HepG2 (cell line): ENCODE results near the gene TRAPPC4. TPM values are rescaled to one million over a fixed set of nuclear protein-coding genes. Genes with fewer than 3 reads are reported as not detected.

ENCODE experiments used
- ARID5B ChIP-seq: IDR thresholded peaks from 2 replicates; pipeline ENCODE4 v1.4.0; 2020; ENCODE audit warnings: mild to moderate bottlenecking, missing genetic modification reagents
- CSRNP2 ChIP-seq: sonication (generic); formaldehyde crosslinking; conservative IDR thresholded peaks from 2 replicates; pipeline ENCODE4 v1.8.0; 2022; ENCODE audit warnings: low read depth, missing genetic modification reagents
- MATR3 ChIP-seq: sonication (generic); formaldehyde crosslinking; IDR thresholded peaks from 2 replicates; pipeline ENCODE4 v1.4.0; 2020; ENCODE audit warnings: missing genetic modification reagents
- MNT ChIP-seq: fragments of 450-650 bp; IDR thresholded peaks from 2 replicates; pipeline ENCODE4 v1.6.1; 2016
- PAXIP1 ChIP-seq: sonication (generic); formaldehyde crosslinking; conservative IDR thresholded peaks from 2 replicates; pipeline ENCODE4 v1.4.0; 2020; ENCODE audit warnings: mild to moderate bottlenecking, missing genetic modification reagents, moderate library complexity
- RXRB ChIP-seq: IDR thresholded peaks from 2 replicates; pipeline ENCODE4 v1.6.1; 2016; ENCODE audit warnings: borderline replicate concordance, missing genetic modification reagents, missing compliant biosample characterization
- SNAI1 ChIP-seq: sonication (generic); formaldehyde crosslinking; IDR thresholded peaks from 2 replicates; pipeline ENCODE4 v1.5.0; 2020; ENCODE audit warnings: mild to moderate bottlenecking, missing genetic modification reagents, borderline replicate concordance
- SSRP1 ChIP-seq: IDR thresholded peaks from 2 replicates; pipeline ENCODE4 v1.6.1; 2016; ENCODE audit warnings: control low read depth
- STAT6 ChIP-seq: sonication (generic); formaldehyde crosslinking; IDR thresholded peaks from 2 replicates; pipeline ENCODE4 v1.4.0; 2020; ENCODE audit warnings: missing genetic modification reagents, mild to moderate bottlenecking, borderline replicate concordance
- TARDBP ChIP-seq: sonication (generic); formaldehyde crosslinking; IDR thresholded peaks from 2 replicates; pipeline ENCODE4 v1.8.0; 2022; ENCODE audit warnings: mild to moderate bottlenecking, missing genetic modification reagents
- TOPORS ChIP-seq: sonication (generic); formaldehyde crosslinking; IDR thresholded peaks from 2 replicates; pipeline ENCODE4 v1.8.0; 2023; ENCODE audit warnings: mild to moderate bottlenecking, missing genetic modification reagents
- ZNF747 ChIP-seq: sonication (generic); formaldehyde crosslinking; IDR thresholded peaks from 2 replicates; pipeline ENCODE4 v1.8.1; 2023; ENCODE audit warnings: missing genetic modification reagents, mild to moderate bottlenecking, borderline replicate concordance
- ZNF841 ChIP-seq: sonication (generic); formaldehyde crosslinking; IDR thresholded peaks from 2 replicates; pipeline ENCODE4 v1.8.1; 2023; ENCODE audit warnings: missing genetic modification reagents, borderline replicate concordance
- polyA plus RNA-seq, 8 experiments: library from polyadenylated mRNA; depleted of rRNA in 3 of 8; stranded (reverse) in 7 of 8; unstranded in 1 of 8; fragments of >200 nt; fragmentation: Illumina TruSeq in 4 of 8; extraction: Trizol in 4 of 8; gene quantifications; 2 replicates each; pipeline versions ENCODE4 v1.2.1 to v1.2.3, GENCODE V29; 2011 to 2016; ENCODE audit warnings: low read depth in 4 of 8, missing spikeins in 1 of 8, mixed read lengths in 1 of 8; ENCODE audit not compliant: insufficient read depth in 1 of 8
- total RNA-seq, 5 experiments: library from RNA; depleted of rRNA; stranded (reverse); fragments of >200 nt; fragmentation: Illumina TruSeq; extraction: Trizol; gene quantifications; 2 replicates each; pipeline ENCODE4 v1.2.3, GENCODE V29; 2016; ENCODE audit warnings: low read depth in 1 of 5

TRAPPC4 gene
- total and polyA plus RNA-seq, 2 of the 13 experiments (the other 11 are each of a cell fraction or from before 2014, with no cell fraction given) = 97.4 to 140 TPM

DNA sequence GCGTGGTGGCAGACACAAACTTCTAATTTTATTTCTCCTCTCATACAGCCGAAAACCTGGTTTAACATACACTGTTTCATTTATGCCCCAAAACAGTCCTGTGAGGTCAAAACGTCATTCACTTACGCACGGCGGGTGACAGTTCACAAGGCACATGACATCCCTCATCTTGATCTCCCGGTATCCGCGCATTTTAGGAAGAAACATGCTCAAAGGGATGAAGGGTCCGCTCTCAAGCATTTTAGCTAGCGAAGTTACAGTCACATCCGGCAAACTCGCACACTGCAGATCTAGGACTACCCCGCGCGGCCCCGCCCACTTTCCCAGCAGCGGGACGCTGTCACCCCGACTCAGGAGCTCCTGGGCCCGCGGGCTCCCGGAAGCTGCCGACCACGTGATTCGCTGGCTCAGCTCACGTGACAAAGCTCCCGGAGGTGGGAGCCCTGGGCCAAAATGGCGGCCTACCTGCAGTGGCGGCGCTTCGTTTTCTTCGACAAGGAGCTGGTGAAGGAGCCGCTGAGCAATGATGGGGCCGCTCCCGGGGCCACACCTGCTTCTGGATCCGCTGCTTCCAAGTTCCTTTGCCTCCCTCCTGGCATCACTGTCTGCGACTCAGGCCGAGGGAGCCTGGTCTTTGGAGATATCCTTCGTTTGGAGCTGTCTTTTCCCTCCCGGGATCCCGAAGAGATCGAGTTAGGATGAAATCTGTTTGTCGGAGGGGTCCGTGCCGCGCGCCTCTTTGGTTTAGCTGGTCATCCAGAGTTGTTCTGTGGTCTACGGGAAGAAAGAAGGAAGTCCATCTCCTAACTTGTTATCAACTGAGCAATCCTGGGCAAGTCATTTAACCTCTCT, 49.0 kb downstream of the TRAPPC4 start, which contains the start of gene VPS11 (continued):
- TF ChIP-seq STAT6 (peak; percentile 96), SSRP1 (CRISPR knock-in tag) (no peak), TOPORS (0 out of 2 replicates have a peak, but pooled peaks have one; percentile 36), MNT (peak; percentile 98), ZNF747 (CRISPR knock-in tag) (0 out of 2 replicates have a peak, but pooled peaks have one; percentile 5), ARID5B (CRISPR knock-in tag) (peak; percentile 49; the same call in 1 of the 2 replicates), TARDBP (CRISPR knock-in tag) (peak; percentile 78; the same call in 1 of the 2 replicates), RXRB (peak; percentile 44; the same call in 1 of the 2 replicates), CSRNP2 (CRISPR knock-in tag) (no peak), PAXIP1 (CRISPR knock-in tag) (0 out of 2 replicates have a peak, but pooled peaks have one; percentile 13), SNAI1 (CRISPR knock-in tag) (peak; percentile 57; the same call in 1 of the 2 replicates), ZNF841 (CRISPR knock-in tag) (no peak), MATR3 (CRISPR knock-in tag) (no peak)
